Stimulated activated CD4-positive, alpha-beta T cell treated with anti-CD3 and anti-CD28 coated beads, TNF-alpha, amount 100 ng/mL, for 1 hour (primary cell): Measurements from ENCODE around the gene NBEA.
"Not testable (repeated sequence)": the region's sequence is repeated elsewhere in the genome, so short reads cannot be mapped to it uniquely, and the experiment has no call there.

Source experiments
- DNase-seq, 3 donors: peaks; one replicate each; pipeline ENCODE4 v3.0.0-alpha.2; 2020; ENCODE audit warnings: low read depth in 3 of 3, low spot score in 1 of 3

The NBEA gene

GRCh38 chr13:34951528-34951927 is 9.5 kb downstream of the NBEA start:
- DNase-seq: no peak

- no peak for DNase-seq
These were observed 17.4 kb downstream of the NBEA start for GRCh38 chr13:34959489-34959888.

- DNase-seq: no peak
These were observed 22.5 kb downstream of the NBEA start for GRCh38 chr13:34964558-34964957.

GRCh38 chr13:34967851-34968562 is 25.9 kb downstream of the NBEA start:
- no peak for DNase-seq

- not testable (repeated sequence) for DNase-seq
These were observed 27.5 kb downstream of the NBEA start for GRCh38 chr13:34969539-34969938.

- DNase-seq: no peak
These were observed 28.9 kb downstream of the NBEA start for GRCh38 chr13:34970961-34971360.

- no peak for DNase-seq
These were observed 29.4 kb downstream of the NBEA start for GRCh38 chr13:34971473-34971872.

- not testable (repeated sequence) for DNase-seq
These were observed 43.1 kb downstream of the NBEA start for GRCh38 chr13:34985199-34985598.

GRCh38 chr13:34988330-34988791 is 46.3 kb downstream of the NBEA start:
- no peak for DNase-seq

GRCh38 chr13:34990399-34991214 is 48.5 kb downstream of the NBEA start:
- no peak for DNase-seq

GRCh38 chr13:34993470-34993869 is 51.4 kb downstream of the NBEA start:
- DNase-seq: no peak

- DNase-seq: not testable (repeated sequence)
These were observed 61.7 kb downstream of the NBEA start for GRCh38 chr13:35003734-35004133.

GRCh38 chr13:35005051-35005450 is 63.0 kb downstream of the NBEA start:
- DNase-seq: no peak

GRCh38 chr13:35014606-35015213 is 72.6 kb downstream of the NBEA start:
- no peak for DNase-seq

GRCh38 chr13:35016362-35017112 is 74.5 kb downstream of the NBEA start:
- DNase-seq: no peak

- no peak for DNase-seq
These were observed 83.2 kb downstream of the NBEA start for GRCh38 chr13:35025314-35025713.

- DNase-seq: no peak
These were observed 86.3 kb downstream of the NBEA start for GRCh38 chr13:35028338-35028867.

- DNase-seq: no peak
These were observed 96.9 kb downstream of the NBEA start for GRCh38 chr13:35039012-35039411.

GRCh38 chr13:35046587-35046986 is 104.5 kb downstream of the NBEA start:
- no peak for DNase-seq

GRCh38 chr13:35055705-35056104 is 113.6 kb downstream of the NBEA start:
- no peak for DNase-seq

- no peak for DNase-seq
These were observed 115.8 kb downstream of the NBEA start for GRCh38 chr13:35057858-35058257.
